IMR-90 (cell line): ENCODE results near the gene L3MBTL4. TPM values are rescaled to one million over a fixed set of nuclear protein-coding genes. Genes with fewer than 3 reads are reported as not detected.

Experiments used
- ATAC-seq: fragments of 200-7000 bp; cut with Tn5 transposase; 2 replicates; pipeline ENCODE4 v1.9.1; 2020; ENCODE audit warnings: low read depth, mild to moderate bottlenecking, moderate library complexity
- BruUV-seq: library from RNA; stranded (reverse); fragments of 400-500 nt; replicated peaks from 2 replicates; lab custom pipeline; 2021; lab: Mats Ljungman, UMichigan
- CTCF ChIA-PET: fragments of 300-600 bp; formaldehyde crosslinking; extraction: SDS; loops from one replicate; lab custom pipeline; 2021; ENCODE audit warnings: antibody characterized with exemption; lab: Yijun Ruan, JAX
- POLR2A ChIA-PET: fragments of 300-600 bp; sonication (Branson Sonifier 250); formaldehyde crosslinking; loops from one replicate; lab custom pipeline; 2022; ENCODE audit warnings: antibody characterized with exemption; ENCODE audit not compliant: unreplicated experiment; lab: Charles Lee
- DNase-seq: peaks from one replicate; pipeline ENCODE4 v3.0.0; 2013
- H2AFZ ChIP-seq: replicated peaks from 2 replicates; pipeline ENCODE3; 2013; ENCODE audit warnings: low read length, mild to moderate bottlenecking; ENCODE audit not compliant: poor library complexity
- H2AK5ac ChIP-seq: 2 replicates; pipeline ENCODE4 v1.6.1; 2013; ENCODE audit warnings: low read depth, low read length, inconsistent platforms
- H2AK9ac ChIP-seq: replicated peaks from 2 replicates; pipeline ENCODE3; 2013; ENCODE audit warnings: mild to moderate bottlenecking, low read depth, low read length, moderate library complexity; ENCODE audit not compliant: poor library complexity
- H2BK120ac ChIP-seq: 2 replicates; pipeline ENCODE4 v1.6.1; 2013; ENCODE audit warnings: low read depth, low read length, inconsistent platforms
- H2BK15ac ChIP-seq: 3 replicates; pipeline ENCODE4 v1.6.1; 2013; ENCODE audit warnings: low read depth, low read length, inconsistent platforms
- H2BK20ac ChIP-seq: 2 replicates; pipeline ENCODE4 v1.6.1; 2013; ENCODE audit warnings: low read depth, mild to moderate bottlenecking, inconsistent platforms, low read length, moderate library complexity
- H2BK5ac ChIP-seq: 2 replicates; pipeline ENCODE4 v1.6.1; 2013; ENCODE audit warnings: mild to moderate bottlenecking, low read depth, low read length, inconsistent platforms; ENCODE audit not compliant: poor library complexity, severe bottlenecking
- H3K14ac ChIP-seq: replicated peaks from 2 replicates; pipeline ENCODE4 v1.6.1; 2013; ENCODE audit warnings: low read depth, low read length, inconsistent platforms
- H3K18ac ChIP-seq: 2 replicates; pipeline ENCODE4 v1.6.1; 2013; ENCODE audit warnings: low read depth, low read length, control low read depth
- H3K23ac ChIP-seq: 2 replicates; pipeline ENCODE4 v1.6.1; 2013; ENCODE audit warnings: low read depth, low read length, inconsistent platforms
- H3K27ac ChIP-seq: 2 replicates; pipeline ENCODE4 v1.5.1; 2013; ENCODE audit warnings: mild to moderate bottlenecking, control low read depth, low read length; ENCODE audit not compliant: insufficient read depth
- H3K27me3 ChIP-seq: 2 replicates; pipeline ENCODE4 v1.6.1; 2013; ENCODE audit warnings: low read length; ENCODE audit not compliant: control insufficient read depth, insufficient read depth
- H3K36me3 ChIP-seq: 2 replicates; pipeline ENCODE4 v1.6.1; 2013; ENCODE audit warnings: low read length, mixed read lengths; ENCODE audit not compliant: control insufficient read depth, insufficient read depth
- H3K4ac ChIP-seq: 2 replicates; pipeline ENCODE4 v1.6.1; 2013; ENCODE audit warnings: low read depth, low read length, inconsistent platforms
- H3K4me1 ChIP-seq: 2 replicates; pipeline ENCODE4 v1.6.1; 2013; ENCODE audit warnings: low read length, mixed read lengths; ENCODE audit not compliant: control insufficient read depth, insufficient read depth
- H3K4me2 ChIP-seq: 2 replicates; pipeline ENCODE4 v1.6.1; 2013; ENCODE audit warnings: low read depth, mild to moderate bottlenecking, control low read depth, low read length, moderate library complexity
- H3K4me3 ChIP-seq: 2 replicates; pipeline ENCODE4 v1.5.1; 2013; ENCODE audit warnings: low read depth, mild to moderate bottlenecking, control low read depth, low read length, moderate library complexity; ENCODE audit not compliant: insufficient read depth
- H3K56ac ChIP-seq: 2 replicates; pipeline ENCODE4 v1.6.1; 2013; ENCODE audit warnings: low read length, inconsistent platforms; ENCODE audit not compliant: insufficient read depth; ENCODE audit errors: extremely low read depth
- H3K79me1 ChIP-seq, 2 experiments: 2 replicates each; pipeline ENCODE4 v1.6.1; 2013; ENCODE audit warnings: low read length in 2 of 2, inconsistent platforms in 1 of 2, low read depth in 1 of 2
- H3K9ac ChIP-seq: 2 replicates; pipeline ENCODE4 v1.6.1; 2013; ENCODE audit warnings: low read depth, low read length, control low read depth
- H3K9me1 ChIP-seq: 2 replicates; pipeline ENCODE4 v1.6.1; 2013; ENCODE audit warnings: low read length, inconsistent platforms; ENCODE audit not compliant: insufficient read depth
- H3K9me3 ChIP-seq: 2 replicates; pipeline ENCODE4 v1.6.1; 2013; ENCODE audit warnings: low read length; ENCODE audit not compliant: control insufficient read depth, insufficient read depth
- H4K20me1 ChIP-seq: 2 replicates; pipeline ENCODE4 v1.6.1; 2013; ENCODE audit warnings: low read length, inconsistent platforms; ENCODE audit not compliant: insufficient read depth
- H4K5ac ChIP-seq: 2 replicates; pipeline ENCODE4 v1.6.1; 2013; ENCODE audit warnings: mild to moderate bottlenecking, low read depth, low read length, control low read depth
- H4K8ac ChIP-seq, 2 experiments: 2 replicates each; pipeline ENCODE4 v1.6.1; 2013; ENCODE audit warnings: low read depth in 2 of 2, low read length in 2 of 2, control low read depth in 1 of 2, inconsistent platforms in 1 of 2
- H4K91ac ChIP-seq: 2 replicates; pipeline ENCODE4 v1.6.1; 2013; ENCODE audit warnings: low read depth, low read length, inconsistent platforms; ENCODE audit not compliant: insufficient read depth
- CEBPB ChIP-seq: IDR thresholded peaks from 2 replicates; pipeline ENCODE4 v1.6.1; 2012; ENCODE audit warnings: low read depth, low read length, improper control_type of control experiment
- CTCF ChIP-seq: conservative IDR thresholded peaks from 2 replicates; pipeline ENCODE4 v1.5.1; 2012; ENCODE audit warnings: mild to moderate bottlenecking, low read depth, low read length, improper control_type of control experiment
- ELK1 ChIP-seq: fragments of 150-350 bp; IDR thresholded peaks from 2 replicates; pipeline ENCODE4 v1.6.1; 2016; ENCODE audit warnings: low read depth, mild to moderate bottlenecking, low read length, moderate library complexity, borderline replicate concordance
- FOS ChIP-seq: fragments of 150-350 bp; IDR thresholded peaks from 2 replicates; pipeline ENCODE4 v1.6.1; 2016; ENCODE audit warnings: low read depth, low read length
- MXI1 ChIP-seq: IDR thresholded peaks from 2 replicates; pipeline ENCODE4 v1.6.1; 2012; ENCODE audit warnings: low read depth, mild to moderate bottlenecking, low read length, moderate library complexity, borderline replicate concordance
- NFE2L2 ChIP-seq: fragments of 150-350 bp; IDR thresholded peaks from 2 replicates; pipeline ENCODE4 v1.6.1; 2016; ENCODE audit warnings: low read depth, mild to moderate bottlenecking, low read length
- RAD21 ChIP-seq: IDR thresholded peaks from 2 replicates; pipeline ENCODE4 v1.6.1; 2012; ENCODE audit warnings: low read length, improper control_type of control experiment
- RFX5 ChIP-seq: IDR thresholded peaks from 2 replicates; pipeline ENCODE4 v1.8.0; 2012; ENCODE audit warnings: low read depth, mild to moderate bottlenecking, low read length, moderate library complexity
- SMC3 ChIP-seq: fragments of 150-350 bp; IDR thresholded peaks from 2 replicates; pipeline ENCODE4 v1.6.1; 2016; ENCODE audit warnings: low read depth, mild to moderate bottlenecking, antibody characterized with exemption, low read length, moderate library complexity
- USF2 ChIP-seq: fragments of 150-350 bp; IDR thresholded peaks from 2 replicates; pipeline ENCODE4 v1.6.1; 2017; ENCODE audit warnings: mild to moderate bottlenecking, antibody characterized with exemption, low read length, low read depth
- WGBS, 2 experiments: methylation state at CpG; one replicate each; pipeline versions ENCODE4 v1.1.5 to v1.1.7; 2013; ENCODE audit warnings: missing lambda C conversion rate in 2 of 2; ENCODE audit not compliant: insufficient read length in 1 of 2; ENCODE audit errors: extremely low coverage in 2 of 2; 5-methylcytosine and 5-hydroxymethylcytosine counted together
- dilution Hi-C: fragments of 300-500 bp; cut with HindIII; formaldehyde crosslinking; loops from one replicate; pipeline ENCODE4 v1.14.3; 2018; ENCODE audit warnings: low sequenced_read_pairs; ENCODE audit not compliant: unreplicated experiment
- in situ Hi-C: fragments of 300-500 bp; cut with MboI; formaldehyde crosslinking; loops from 3 replicates; pipeline ENCODE4 v1.14.3; 2019; ENCODE audit warnings: low sequenced_read_pairs, inconsistent platforms, mixed read lengths
- intact Hi-C: fragments of 100-400 bp; cut with micrococcal nuclease; formaldehyde crosslinking; loops from 2 replicates; pipeline ENCODE4 v1.10.0; 2022
- polyA plus RNA-seq, 3 experiments: library from polyadenylated mRNA; depleted of rRNA; stranded (reverse); fragments of >200 nt; gene quantifications; 2 replicates each; pipeline ENCODE4 v1.2.3, GENCODE V29; 2012; ENCODE audit warnings: low replicate concordance in 1 of 3
- total RNA-seq: library from RNA; depleted of rRNA; stranded (reverse); fragments of >200 nt; gene quantifications from 2 replicates; pipeline ENCODE4 v1.2.3, GENCODE V29; 2012

L3MBTL4 gene
- total and polyA plus RNA-seq, 2 of the 4 experiments (the other 2 are of a cell fraction) = under 0.01 to 0.02 TPM

GRCh38 chr18:6219116-6219717, 195.5 kb downstream of the L3MBTL4 start:
- Histone ChIP-seq H3K9ac (no peak overlapping the region), H2BK120ac (no peak overlapping the region), H4K5ac (no peak overlapping the region), H3K9me3 (no peaks in the 10 kb centered on the region), H3K27ac (no peak overlapping the region), H3K79me1 (no peaks in the 10 kb centered on the region), H3K56ac (no peak overlapping the region), H3K27me3 (no peaks in the 10 kb centered on the region), H3K14ac (no peak overlapping the region), H2BK15ac (no peak overlapping the region), H4K20me1 (no peaks in the 10 kb centered on the region), H3K4me3 (no peak overlapping the region), H2BK5ac (no peak overlapping the region), H3K23ac (no peak overlapping the region), H3K36me3 (no peaks in the 10 kb centered on the region), H3K9me1 (no peaks in the 10 kb centered on the region), H2BK20ac (no peak overlapping the region), H2AK9ac (no peak overlapping the region), H2AK5ac (no peak overlapping the region), H4K91ac (no peak overlapping the region), H4K8ac (no peak overlapping the region), H3K4me2 (no peak overlapping the region), H3K18ac (no peak overlapping the region), H3K4ac (no peak overlapping the region), H3K4me1 (no peaks in the 10 kb centered on the region), H2AFZ (no peak overlapping the region)
- WGBS, 2 experiments = 33% methylated on average over 3 of the region's 12 CpGs; no CpG with 5 or more reads in 1 of the 2 experiments
- in situ Hi-C loops (loop anchor here (5.0 to 25.0 kb wide), 2 partner anchors 337 to 668 kb away; no protein-coding TSS in a partner anchor), dilution Hi-C loops (no loop called here), intact Hi-C loops (loop anchor here (1.0 to 10.0 kb wide), 5 partner anchors 263 to 956 kb away; no protein-coding TSS in a partner anchor)
- ChIA-PET POLR2A (interaction anchor here (0.5 kb wide), 1 partner anchor 310 kb away, joined by 4 read pairs; no protein-coding TSS in a partner anchor), CTCF (interaction anchor here (0.5 to 2.8 kb wide), 10 partner anchors 10 to 1026 kb away, joined by 3 to 16 read pairs (median 3); no protein-coding TSS in a partner anchor)
- no TSS peak for BruUV-seq
- TF ChIP-seq NFE2L2 (no peak), SMC3 (peak; percentile 97), ELK1 (no peak), CEBPB (no peak), RAD21 (peak; percentile 95), CTCF (peak; percentile 94), FOS (no peak), RFX5 (no peak), MXI1 (no peak), USF2 (no peak)
- DNase-seq (peak; percentile 73), ATAC-seq (peak; percentile 100)
